Epidermal melanocyte (primary cell): ENCODE results near the gene PKP2.

Experiments
- DNase-seq: peaks from one replicate; pipeline ENCODE4 v3.0.0; 2011; ENCODE audit warnings: low spot score; ENCODE audit not compliant: insufficient read length

PKP2 gene

GRCh38 chr12:32896432-32897280 lies at the start of gene PKP2:
Gene PKP2 (minus strand): TSS chr12:32896777. CDS start chr12:32896731, 46 bp downstream.
- DNase-seq, result no peak

GRCh38 chr12:32944195-32944594 lies 47.6 kb upstream of the PKP2 start:
- DNase-seq, result no peak

GRCh38 chr12:32939801-32940200 lies 43.2 kb upstream of the PKP2 start:
- no peak for DNase-seq

- DNase-seq, result no peak
These were observed 30.4 kb upstream of the PKP2 start for GRCh38 chr12:32926963-32927362.

- no peak for DNase-seq
These were observed 29.8 kb upstream of the PKP2 start for GRCh38 chr12:32926356-32926755.

GRCh38 chr12:32922546-32923297 lies 26.1 kb upstream of the PKP2 start:
- no peak for DNase-seq

GRCh38 chr12:32921397-32921796 lies 24.8 kb upstream of the PKP2 start:
- DNase-seq, result no peak

GRCh38 chr12:32920506-32921085 lies 24.0 kb upstream of the PKP2 start:
- no peak for DNase-seq

- DNase-seq, result no peak
These were observed 22.6 kb upstream of the PKP2 start for GRCh38 chr12:32918890-32919801.

- DNase-seq, result no peak
These were observed 20.6 kb upstream of the PKP2 start for GRCh38 chr12:32917094-32917611.

GRCh38 chr12:32907898-32908476 lies 11.4 kb upstream of the PKP2 start:
- DNase-seq, result no peak

GRCh38 chr12:32907166-32907565 lies 10.6 kb upstream of the PKP2 start:
- DNase-seq, result no peak

- DNase-seq, result no peak
These were observed 10.0 kb upstream of the PKP2 start for GRCh38 chr12:32906399-32907165.

GRCh38 chr12:32903763-32904162 lies 7.2 kb upstream of the PKP2 start:
- DNase-seq, result no peak

GRCh38 chr12:32903318-32903717 lies 6.7 kb upstream of the PKP2 start:
- DNase-seq, result no peak

- DNase-seq, result no peak
These were observed 5.9 kb upstream of the PKP2 start for GRCh38 chr12:32902287-32902997.

GRCh38 chr12:32901553-32901952 lies 5.0 kb upstream of the PKP2 start:
- no peak for DNase-seq

- DNase-seq, result no peak
These were observed 1.4 kb upstream of the PKP2 start for GRCh38 chr12:32897687-32898573.
